Measurements from ENCODE around the gene SLC2A2.
"Not testable (repeated sequence)": the region's sequence is repeated elsewhere in the genome, so short reads cannot be mapped to it uniquely, and the experiment has no call there.

The SLC2A2 gene

GRCh38 chr3:170985304-170985703 is 41.2 kb downstream of the SLC2A2 start:
- no peaks in the 10 kb centered on the region for H3K9me3 Mint-ChIP-seq
- no peaks in the 10 kb centered on the region for H3K36me3 Mint-ChIP-seq
- H3K4me3 Mint-ChIP-seq: no peak overlapping the region
- no peak overlapping the region for H3K27ac Mint-ChIP-seq
- ATAC-seq (replicated peaks): no peak
- H3K27me3 Mint-ChIP-seq: peaks cover 21 to 29% of the 10 kb centered on the region in 2 donors
- H3K4me1 Mint-ChIP-seq: no peaks in the 10 kb centered on the region
- no peak for DNase-seq

GRCh38 chr3:170982733-170983132 is 43.8 kb downstream of the SLC2A2 start:
- Mint-ChIP-seq H3K4me1 (no peaks in the 10 kb centered on the region), H3K36me3 (no peaks in the 10 kb centered on the region)

GRCh38 chr3:170980399-170980798 is 46.1 kb downstream of the SLC2A2 start:
- Mint-ChIP-seq H3K27ac (no peak overlapping the region), H3K4me3 (no peak overlapping the region)

More at GRCh38 chr3:170982733-170983132, 43.8 kb downstream of the SLC2A2 start:
- ATAC-seq (replicated peaks): peak; percentile 50 to 55
- Mint-ChIP-seq H3K4me3 (no peak overlapping the region), H3K27ac (no peak overlapping the region), H3K9me3 (no peaks in the 10 kb centered on the region), H3K27me3 (peaks cover 9 to 14% of the 10 kb centered on the region in 2 donors)
- no peak for DNase-seq

GRCh38 chr3:170977949-170978745 is 48.4 kb downstream of the SLC2A2 start:
- H3K36me3 Mint-ChIP-seq: no peaks in the 10 kb centered on the region
- no peak overlapping the region for H3K27ac Mint-ChIP-seq
- H3K4me1 Mint-ChIP-seq: no peaks in the 10 kb centered on the region
- H3K9me3 Mint-ChIP-seq: no peaks in the 10 kb centered on the region
- DNase-seq: no peak
- H3K4me3 Mint-ChIP-seq: no peak overlapping the region
- no peak for ATAC-seq (replicated peaks)
- H3K27me3 Mint-ChIP-seq: peaks cover 5 to 18% of the 10 kb centered on the region in 2 donors

More at GRCh38 chr3:170980399-170980798, 46.1 kb downstream of the SLC2A2 start:
- Mint-ChIP-seq H3K36me3 (no peaks in the 10 kb centered on the region), H3K4me1 (no peaks in the 10 kb centered on the region), H3K27me3 (peaks cover 5 to 19% of the 10 kb centered on the region in 2 donors), H3K9me3 (no peaks in the 10 kb centered on the region)
- no peak for DNase-seq
- no peak for ATAC-seq (replicated peaks)

GRCh38 chr3:170976190-170976519 is 50.4 kb downstream of the SLC2A2 start:
- H3K36me3 Mint-ChIP-seq: no peaks in the 10 kb centered on the region
- peaks cover 0 to 2% of the 10 kb centered on the region in 2 donors for H3K9me3 Mint-ChIP-seq
- DNase-seq (no peak), ATAC-seq (replicated peaks) (no peak)
- H3K27me3 Mint-ChIP-seq: peaks cover 15 to 24% of the 10 kb centered on the region in 2 donors
- H3K4me3 Mint-ChIP-seq: no peak overlapping the region
- no peaks in the 10 kb centered on the region for H3K4me1 Mint-ChIP-seq
- no peak overlapping the region for H3K27ac Mint-ChIP-seq

GRCh38 chr3:170975283-170976189 is 51.0 kb downstream of the SLC2A2 start:
- H3K9me3 Mint-ChIP-seq: peaks cover 0 to 6% of the 10 kb centered on the region in 2 donors
- H3K27ac Mint-ChIP-seq: no peak overlapping the region

GRCh38 chr3:170974872-170975271 is 51.6 kb downstream of the SLC2A2 start:
- DNase-seq (no peak), ATAC-seq (replicated peaks) (no peak)
- peaks cover 0 to 9% of the 10 kb centered on the region in 2 donors for H3K9me3 Mint-ChIP-seq
- H3K27ac Mint-ChIP-seq: no peak overlapping the region
- no peaks in the 10 kb centered on the region for H3K36me3 Mint-ChIP-seq
- peaks cover 17 to 24% of the 10 kb centered on the region in 2 donors for H3K27me3 Mint-ChIP-seq
- H3K4me1 Mint-ChIP-seq: no peaks in the 10 kb centered on the region
- H3K4me3 Mint-ChIP-seq: no peak overlapping the region

More at GRCh38 chr3:170975283-170976189, 51.0 kb downstream of the SLC2A2 start:
- peaks cover 17 to 24% of the 10 kb centered on the region in 2 donors for H3K27me3 Mint-ChIP-seq
- no peak for DNase-seq
- H3K4me3 Mint-ChIP-seq: no peak overlapping the region
- no peaks in the 10 kb centered on the region for H3K4me1 Mint-ChIP-seq
- ATAC-seq (replicated peaks): no peak
- no peaks in the 10 kb centered on the region for H3K36me3 Mint-ChIP-seq

- DNase-seq; H3K27ac Mint-ChIP-seq; ATAC-seq (replicated peaks); H3K4me1 Mint-ChIP-seq; H3K9me3 Mint-ChIP-seq; H3K36me3 Mint-ChIP-seq; H3K4me3 Mint-ChIP-seq: not testable (repeated sequence)
- H3K27me3 Mint-ChIP-seq: peaks cover 17 to 24% of the 10 kb centered on the region in 2 donors
These were observed 53.6 kb downstream of the SLC2A2 start for GRCh38 chr3:170972917-170973316.

GRCh38 chr3:170967126-170967525 is 59.4 kb downstream of the SLC2A2 start:
- no peak overlapping the region for H3K27ac Mint-ChIP-seq
- no peaks in the 10 kb centered on the region for H3K36me3 Mint-ChIP-seq
- no peaks in the 10 kb centered on the region for H3K4me1 Mint-ChIP-seq
- H3K27me3 Mint-ChIP-seq: peaks cover under 1 to 8% of the 10 kb centered on the region in 2 donors
- no peak overlapping the region for H3K4me3 Mint-ChIP-seq
- H3K9me3 Mint-ChIP-seq: peaks cover 0 to 9% of the 10 kb centered on the region in 2 donors
- ATAC-seq (replicated peaks): no peak
- DNase-seq: no peak

- Mint-ChIP-seq H3K9me3 (peaks cover 0 to 7% of the 10 kb centered on the region in 2 donors), H3K4me3 (no peak overlapping the region), H3K36me3 (no peaks in the 10 kb centered on the region), H3K27me3 (peaks cover 0 to 5% of the 10 kb centered on the region in 2 donors), H3K27ac (no peak overlapping the region), H3K4me1 (no peaks in the 10 kb centered on the region)
- DNase-seq: no peak
- ATAC-seq (replicated peaks): no peak
These were observed 60.0 kb downstream of the SLC2A2 start for GRCh38 chr3:170966495-170966894.

GRCh38 chr3:170962411-170962810 is 64.1 kb downstream of the SLC2A2 start:
- H3K4me3 Mint-ChIP-seq: no peak overlapping the region
- H3K36me3 Mint-ChIP-seq: no peaks in the 10 kb centered on the region
- no peaks in the 10 kb centered on the region for H3K9me3 Mint-ChIP-seq
- H3K27me3 Mint-ChIP-seq: peaks cover 0 to 9% of the 10 kb centered on the region in 2 donors
- ATAC-seq (replicated peaks): no peak
- no peak for DNase-seq
- H3K4me1 Mint-ChIP-seq: no peaks in the 10 kb centered on the region
- no peak overlapping the region for H3K27ac Mint-ChIP-seq

- Mint-ChIP-seq H3K27me3 (peaks cover 0 to 9% of the 10 kb centered on the region in 2 donors), H3K4me3 (no peak overlapping the region), H3K36me3 (no peaks in the 10 kb centered on the region), H3K27ac (no peak overlapping the region), H3K9me3 (no peaks in the 10 kb centered on the region), H3K4me1 (no peaks in the 10 kb centered on the region)
- DNase-seq (no peak), ATAC-seq (replicated peaks) (no peak)
These were observed 64.7 kb downstream of the SLC2A2 start for GRCh38 chr3:170961616-170962400.

- Mint-ChIP-seq H3K9me3 (no peaks in the 10 kb centered on the region), H3K4me1 (no peaks in the 10 kb centered on the region), H3K27ac (no peak overlapping the region), H3K36me3 (no peaks in the 10 kb centered on the region), H3K27me3 (peaks cover 11 to 19% of the 10 kb centered on the region in 2 donors), H3K4me3 (no peak overlapping the region)
- DNase-seq (no peak), ATAC-seq (replicated peaks) (no peak)
These were observed 67.1 kb downstream of the SLC2A2 start for GRCh38 chr3:170959457-170959856.

GRCh38 chr3:170956647-170957046 is 69.9 kb downstream of the SLC2A2 start:
- DNase-seq: no peak
- no peak for ATAC-seq (replicated peaks)
- Mint-ChIP-seq H3K36me3 (no peaks in the 10 kb centered on the region), H3K4me3 (no peak overlapping the region), H3K4me1 (no peaks in the 10 kb centered on the region), H3K27me3 (peaks cover 15 to 19% of the 10 kb centered on the region in 2 donors), H3K27ac (no peak overlapping the region), H3K9me3 (no peaks in the 10 kb centered on the region)

Data from stimulated activated naive B cell treated with anti-CD40 and anti-IgM and Interleukin-4, amounts not matched to agents 10 μg/mL and 1 μg/mL and 100 μg/mL, for 72 hours (primary cell).